Activated CD8-positive, alpha-beta memory T cell treated with anti-CD3 and anti-CD28 coated beads, Interleukin-2, amount 50 U/mL, for 24 hours (primary cell): ENCODE measurements around the gene TEX13D.

Source experiments
- DNase-seq: peaks from one replicate; pipeline ENCODE4 v3.0.0-alpha.2; 2020; ENCODE audit errors: extremely low read depth

TEX13D gene

GRCh38 chrX:124348182-124348581 lies 15.7 kb downstream of the TEX13D start:
- no peak for DNase-seq

GRCh38 chrX:124348885-124349453 lies 16.5 kb downstream of the TEX13D start:
- no peak for DNase-seq

- no peak for DNase-seq
Observed at GRCh38 chrX:124354648-124355047, 22.2 kb downstream of the TEX13D start.

GRCh38 chrX:124358800-124359383 lies 26.4 kb downstream of the TEX13D start:
- DNase-seq: no peak

- DNase-seq: no peak
Observed at GRCh38 chrX:124362072-124362471, 29.6 kb downstream of the TEX13D start.

- no peak for DNase-seq
Observed at GRCh38 chrX:124362761-124363160, 30.3 kb downstream of the TEX13D start.

- DNase-seq: no peak
Observed at GRCh38 chrX:124369722-124370121, 37.3 kb downstream of the TEX13D start.

- DNase-seq: no peak
Observed at GRCh38 chrX:124373348-124373747, 40.9 kb downstream of the TEX13D start.

GRCh38 chrX:124378643-124379042 lies 46.2 kb downstream of the TEX13D start:
- no peak for DNase-seq

GRCh38 chrX:124383354-124383753 lies 50.9 kb downstream of the TEX13D start:
- no peak for DNase-seq

GRCh38 chrX:124386401-124386800 lies 53.9 kb downstream of the TEX13D start:
- no peak for DNase-seq
